Prostate gland (tissue), 2 donors: ENCODE data around the gene PLCB2. TPM values are rescaled to one million over a fixed set of nuclear protein-coding genes. Genes with fewer than 3 reads are reported as not detected.

Source experiments
- DNase-seq: peaks from one replicate; pipeline ENCODE4 v3.0.0-alpha.2; 2019; ENCODE audit warnings: low spot score
- H3K27ac ChIP-seq, 2 donors: fragments of 200-600 bp; sonication (generic); 2 replicates each; pipeline ENCODE4 v1.5.1; 2017 to 2019
- H3K27me3 ChIP-seq: fragments of 200-600 bp; sonication (generic); replicated peaks from 2 replicates; pipeline ENCODE4 v1.5.1; 2019; ENCODE audit not compliant: insufficient read depth
- H3K36me3 ChIP-seq, 2 donors: fragments of 200-600 bp; sonication (generic); 1 replicate in 1 of 2; 2 replicates in 1 of 2; pipeline versions ENCODE4 v1.5.1 to v1.8.1; 2017 to 2019
- H3K4me1 ChIP-seq: fragments of 200-600 bp; sonication (generic); replicated peaks from 2 replicates; pipeline ENCODE4 v1.5.1; 2019
- H3K4me3 ChIP-seq, 2 donors: fragments of 200-600 bp; sonication (generic); 2 replicates each; pipeline ENCODE4 v1.5.1; 2017 to 2019
- H3K9me3 ChIP-seq: fragments of 200-600 bp; sonication (generic); 2 replicates; pipeline ENCODE4 v1.5.1; 2017
- CTCF ChIP-seq, 4 experiments: fragments of 200-600 bp in 2 of 4; fragments of 450-650 bp in 2 of 4; sonication (generic) in 2 of 4; IDR thresholded peaks; 1 replicate in 3 of 4; 2 replicates in 1 of 4; pipeline ENCODE4 v1.5.1; 2016 to 2019; ENCODE audit warnings: antibody characterized with exemption in 4 of 4, mild to moderate bottlenecking in 2 of 4, moderate library complexity in 2 of 4
- POLR2A ChIP-seq: fragments of 450-650 bp; IDR thresholded peaks from one replicate; pipeline ENCODE4 v1.6.1; 2016; ENCODE audit warnings: antibody characterized with exemption, mild to moderate bottlenecking
- POLR2AphosphoS5 ChIP-seq: sonication (generic); formaldehyde crosslinking; IDR thresholded peaks from one replicate; pipeline ENCODE4 v1.6.1; 2017; ENCODE audit warnings: antibody characterized with exemption
- WGBS: methylation state at CpG from one replicate; pipeline ENCODE4 v1.1.5; 2018; 5-methylcytosine and 5-hydroxymethylcytosine counted together
- intact Hi-C: fragments of 100-400 bp; cut with DNase I; formaldehyde crosslinking; loops from one replicate; pipeline ENCODE4 v1.14.2; 2022
- total RNA-seq, 2 donors: library from RNA; depleted of rRNA; stranded (reverse); fragments of >200 nt; gene quantifications; one replicate each; pipeline ENCODE4 v1.1.0, GENCODE V29; 2016

PLCB2 gene
- total RNA-seq, 2 donors from 2014 or later: 1.5 to 13.0 TPM

DNA sequence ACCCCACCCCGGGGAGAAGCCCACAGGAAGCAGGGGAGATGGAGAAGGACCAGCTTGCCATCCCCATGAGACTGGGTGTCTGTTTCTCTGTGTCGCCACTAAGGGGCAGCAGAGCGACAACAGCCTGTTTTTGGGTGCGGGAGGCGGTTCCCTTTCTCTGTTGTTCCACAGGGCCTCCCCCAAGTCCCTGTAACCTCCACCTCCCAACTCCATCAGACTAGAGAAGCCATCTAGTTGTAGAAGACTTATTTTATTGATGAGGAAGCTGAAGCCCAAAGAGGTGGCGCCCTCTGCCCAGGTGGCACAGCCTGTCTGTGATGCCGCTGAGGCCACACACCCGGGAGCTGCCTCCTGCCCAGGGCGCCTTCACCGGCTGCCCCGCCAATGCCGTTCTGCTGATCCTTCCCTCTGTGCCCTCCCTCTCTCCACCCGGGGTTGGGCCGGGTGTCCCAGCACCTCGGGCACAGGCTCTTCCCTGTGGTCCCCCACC is 36.9 kb upstream of the PLCB2 start:
- H3K4me1 ChIP-seq: peaks cover 15% of the 10 kb centered on the region
- DNase-seq: no peak
- no peak for TF ChIP-seq POLR2A
- no peak for TF ChIP-seq POLR2AphosphoS5
- peak in 3 of 4 experiments; percentile 62 to 75 (median 67) for TF ChIP-seq CTCF (IDR thresholded peaks at IDR 0.05)
- no peaks in the 10 kb centered on the region for H3K36me3 ChIP-seq
- H3K27ac ChIP-seq: no peak overlapping the region
- H3K27me3 ChIP-seq: no peaks in the 10 kb centered on the region
- intact Hi-C loops: loop anchor here (5.0 kb wide), 1 partner anchor 63 kb away; the partner anchor contains the start of gene IVD
- WGBS: 35% methylated on average over 15 of the region's 15 CpGs
- no peaks in the 10 kb centered on the region for H3K9me3 ChIP-seq
- H3K4me3 ChIP-seq: no peak overlapping the region

- peaks cover 18% of the 10 kb centered on the region for H3K4me1 ChIP-seq
Observed at GRCh38 chr15:40344217-40344616, 36.5 kb upstream of the PLCB2 start.

DNA sequence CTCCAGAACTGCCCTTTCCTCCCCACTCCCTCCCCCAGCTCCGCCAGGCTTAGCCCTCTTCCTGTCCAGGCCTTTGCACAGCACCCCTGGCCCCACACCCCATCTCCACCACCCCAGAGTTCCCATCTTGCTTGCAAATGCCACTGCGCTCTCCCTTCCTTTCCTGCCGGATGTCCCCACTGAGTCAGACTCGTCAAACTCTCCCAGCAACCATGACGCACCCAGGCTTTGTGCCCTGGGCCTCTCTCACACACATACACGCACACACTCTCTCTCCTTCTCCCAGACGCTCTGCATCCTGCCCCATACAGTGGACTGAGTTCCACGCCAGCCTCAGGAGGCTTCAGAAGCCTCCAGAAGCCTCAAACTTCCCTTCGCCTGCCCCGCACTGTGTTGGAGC is 35.8 kb upstream of the PLCB2 start:
- intact Hi-C loops: loop anchor here (5.0 kb wide), 1 partner anchor 64 kb away; the partner anchor contains the start of gene IVD
- Histone ChIP-seq H3K27ac (no peak overlapping the region), H3K9me3 (no peaks in the 10 kb centered on the region), H3K27me3 (no peaks in the 10 kb centered on the region), H3K36me3 (no peaks in the 10 kb centered on the region), H3K4me3 (no peak overlapping the region), H3K4me1 (peaks cover 20% of the 10 kb centered on the region)
- no peak for DNase-seq
- TF ChIP-seq POLR2AphosphoS5 (no peak), POLR2A (no peak), CTCF (IDR thresholded peaks at IDR 0.05) (no peak)
- WGBS: 85% methylated on average over 10 of the region's 10 CpGs

More at GRCh38 chr15:40344217-40344616, 36.5 kb upstream of the PLCB2 start:
- no peak for TF ChIP-seq POLR2A
- TF ChIP-seq CTCF (IDR thresholded peaks at IDR 0.05): no peak
- TF ChIP-seq POLR2AphosphoS5: no peak
- DNase-seq: no peak
- Histone ChIP-seq H3K9me3 (no peaks in the 10 kb centered on the region), H3K27me3 (no peaks in the 10 kb centered on the region), H3K36me3 (no peaks in the 10 kb centered on the region), H3K4me3 (no peak overlapping the region), H3K27ac (no peak overlapping the region)
- intact Hi-C loops: loop anchor here (5.0 kb wide), 1 partner anchor 63 kb away; the partner anchor contains the start of gene IVD
- 66% methylated on average over 6 of the region's 6 CpGs for WGBS

DNA sequence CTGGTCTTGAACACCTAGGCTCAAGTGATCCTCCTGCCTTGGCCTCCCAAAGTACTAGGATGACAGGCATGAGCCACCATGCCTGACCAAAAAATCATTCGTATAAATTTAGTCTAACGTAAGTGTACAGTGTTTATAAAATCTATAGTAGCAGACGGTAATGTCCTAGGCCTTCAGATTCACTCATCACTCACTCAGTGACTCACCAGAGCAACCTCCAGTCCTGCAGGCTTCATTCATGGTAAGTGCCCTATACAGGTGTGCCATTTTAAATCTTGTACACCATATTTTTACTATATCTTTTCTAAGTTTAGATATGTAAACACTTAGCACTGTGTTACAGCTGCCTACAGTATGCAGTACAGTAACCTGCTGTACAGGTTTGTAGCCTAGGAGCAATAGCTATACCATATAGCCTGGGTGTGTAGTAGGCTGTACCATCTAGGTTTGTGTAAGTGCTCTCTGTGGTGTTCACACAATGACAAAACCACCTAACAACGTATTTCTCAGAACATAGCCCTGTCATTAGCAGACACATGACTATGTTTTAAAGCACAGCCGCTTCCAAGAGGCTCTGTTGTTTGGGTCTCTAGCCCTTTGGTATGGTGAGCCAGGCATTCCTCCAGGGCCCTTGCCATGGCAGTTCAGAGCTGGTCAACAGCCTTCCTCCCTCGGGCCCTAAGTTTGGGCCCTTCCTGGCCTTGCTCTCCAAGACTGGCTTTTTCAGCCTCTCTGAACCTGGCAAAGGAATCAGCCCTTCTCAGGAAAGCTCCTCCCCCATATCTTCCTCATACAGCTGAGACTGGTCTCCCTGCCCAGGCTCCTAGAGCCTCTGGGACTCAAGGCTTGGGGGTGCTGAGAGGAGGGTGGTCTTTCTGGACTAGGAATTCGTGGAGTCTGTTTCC is 34.9 kb upstream of the PLCB2 start:
- no peak for DNase-seq
- peaks cover 20% of the 10 kb centered on the region for H3K4me1 ChIP-seq
- 71% methylated on average over 7 of the region's 7 CpGs for WGBS
- TF ChIP-seq POLR2A (no peak), CTCF (IDR thresholded peaks at IDR 0.05) (no peak)
- H3K27ac ChIP-seq: no peak overlapping the region
- no peaks in the 10 kb centered on the region for H3K9me3 ChIP-seq
- H3K4me3 ChIP-seq: no peak overlapping the region
- H3K27me3 ChIP-seq: no peaks in the 10 kb centered on the region
- no peaks in the 10 kb centered on the region for H3K36me3 ChIP-seq
- intact Hi-C loops: loop anchor here (5.0 kb wide), 1 partner anchor 65 kb away; the partner anchor contains the start of gene IVD
